T-helper 1 cell treated with Interleukin-12 subunit alpha and Interleukin-12 subunit beta and Interleukin-4 antibody, amounts not matched to agents 30 μg/mL and 1 μg/mL, for 36 hours (primary cell): Measurements from ENCODE around the gene IFNAR1.
"Not testable (repeated sequence)": the region's sequence is repeated elsewhere in the genome, so short reads cannot be mapped to it uniquely, and the experiment has no call there.

Experiments
- H3K27ac Mint-ChIP-seq: one replicate; pipeline ENCODE4 v1.8.0; 2021; ENCODE audit warnings: mild to moderate bottlenecking, mixed read lengths
- H3K27me3 Mint-ChIP-seq: one replicate; pipeline ENCODE4 v1.8.0; 2021; ENCODE audit warnings: low read depth, mixed read lengths
- H3K36me3 Mint-ChIP-seq: one replicate; pipeline ENCODE4 v1.8.0; 2021; ENCODE audit warnings: low read depth, mixed read lengths
- H3K4me1 Mint-ChIP-seq: one replicate; pipeline ENCODE4 v1.8.0; 2021; ENCODE audit warnings: low read depth, mixed read lengths
- H3K4me3 Mint-ChIP-seq: one replicate; pipeline ENCODE4 v1.8.0; 2021; ENCODE audit warnings: mild to moderate bottlenecking, moderate library complexity, mixed read lengths
- H3K9me3 Mint-ChIP-seq: one replicate; pipeline ENCODE4 v1.8.0; 2021; ENCODE audit warnings: mixed read lengths

IFNAR1 gene

GRCh38 chr21:33317145-33317544 is 7.6 kb upstream of the IFNAR1 start:
- Mint-ChIP-seq H3K4me3 (no peak overlapping the region), H3K27me3 (peaks cover 30% of the 10 kb centered on the region), H3K36me3 (no peaks in the 10 kb centered on the region), H3K4me1 (no peaks in the 10 kb centered on the region), H3K9me3 (peaks cover 5% of the 10 kb centered on the region), H3K27ac (no peak overlapping the region)

- no peak overlapping the region for H3K4me3 Mint-ChIP-seq
- no peaks in the 10 kb centered on the region for H3K4me1 Mint-ChIP-seq
- no peak overlapping the region for H3K27ac Mint-ChIP-seq
- H3K27me3 Mint-ChIP-seq: peaks cover 30% of the 10 kb centered on the region
- H3K36me3 Mint-ChIP-seq: no peaks in the 10 kb centered on the region
- peaks cover 5% of the 10 kb centered on the region for H3K9me3 Mint-ChIP-seq
Measured at GRCh38 chr21:33317786-33318486, 6.8 kb upstream of the IFNAR1 start.

GRCh38 chr21:33321005-33321404 is 3.8 kb upstream of the IFNAR1 start:
- not testable (repeated sequence) for H3K27ac Mint-ChIP-seq, H3K4me3 Mint-ChIP-seq, H3K9me3 Mint-ChIP-seq, H3K4me1 Mint-ChIP-seq, H3K36me3 Mint-ChIP-seq
- H3K27me3 Mint-ChIP-seq: peaks cover 12% of the 10 kb centered on the region

GRCh38 chr21:33323610-33324009 is 1.2 kb upstream of the IFNAR1 start:
- H3K27ac Mint-ChIP-seq, H3K4me3 Mint-ChIP-seq, H3K36me3 Mint-ChIP-seq, H3K27me3 Mint-ChIP-seq, H3K9me3 Mint-ChIP-seq: not testable (repeated sequence)
- peaks cover 15% of the 10 kb centered on the region for H3K4me1 Mint-ChIP-seq

GRCh38 chr21:33325222-33326067 is 675 bp downstream of the IFNAR1 start:
- no peaks in the 10 kb centered on the region for H3K27me3 Mint-ChIP-seq
- no peak overlapping the region for H3K27ac Mint-ChIP-seq
- no peak overlapping the region for H3K4me3 Mint-ChIP-seq
- peaks cover 20% of the 10 kb centered on the region for H3K4me1 Mint-ChIP-seq
- H3K36me3 Mint-ChIP-seq: peaks cover 11% of the 10 kb centered on the region
- no peaks in the 10 kb centered on the region for H3K9me3 Mint-ChIP-seq

- H3K9me3 Mint-ChIP-seq: peaks cover 3% of the 10 kb centered on the region
Measured at GRCh38 chr21:33327326-33327725, 2.6 kb downstream of the IFNAR1 start.

GRCh38 chr21:33327792-33328433 is 3.1 kb downstream of the IFNAR1 start:
- Mint-ChIP-seq H3K27me3 (no peaks in the 10 kb centered on the region), H3K4me3 (no peak overlapping the region), H3K9me3 (peaks cover 9% of the 10 kb centered on the region), H3K4me1 (peaks cover 38% of the 10 kb centered on the region), H3K27ac (no peak overlapping the region), H3K36me3 (peaks cover 22% of the 10 kb centered on the region)

More at GRCh38 chr21:33327326-33327725, 2.6 kb downstream of the IFNAR1 start:
- Mint-ChIP-seq H3K27me3 (no peaks in the 10 kb centered on the region), H3K4me3 (no peak overlapping the region), H3K27ac (no peak overlapping the region), H3K4me1 (peaks cover 35% of the 10 kb centered on the region), H3K36me3 (peaks cover 16% of the 10 kb centered on the region)

- no peak overlapping the region for H3K27ac Mint-ChIP-seq
Measured at GRCh38 chr21:33330726-33331125, 6.0 kb downstream of the IFNAR1 start.

GRCh38 chr21:33332143-33332542 is 7.4 kb downstream of the IFNAR1 start:
- Mint-ChIP-seq H3K9me3 (peaks cover 21% of the 10 kb centered on the region), H3K27me3 (no peaks in the 10 kb centered on the region), H3K4me3 (peak overlapping the region; percentile 45), H3K27ac (peak overlapping the region; percentile 23), H3K36me3 (peaks cover 38% of the 10 kb centered on the region), H3K4me1 (peaks cover 43% of the 10 kb centered on the region)

More at GRCh38 chr21:33330726-33331125, 6.0 kb downstream of the IFNAR1 start:
- H3K4me3 Mint-ChIP-seq: no peak overlapping the region
- peaks cover 48% of the 10 kb centered on the region for H3K4me1 Mint-ChIP-seq
- H3K27me3 Mint-ChIP-seq: no peaks in the 10 kb centered on the region
- peaks cover 39% of the 10 kb centered on the region for H3K36me3 Mint-ChIP-seq
- peaks cover 21% of the 10 kb centered on the region for H3K9me3 Mint-ChIP-seq

GRCh38 chr21:33334191-33334590 is 9.4 kb downstream of the IFNAR1 start:
- Mint-ChIP-seq H3K4me1 (peaks cover 35% of the 10 kb centered on the region), H3K9me3 (peaks cover 21% of the 10 kb centered on the region), H3K27me3 (no peaks in the 10 kb centered on the region), H3K27ac (no peak overlapping the region), H3K4me3 (no peak overlapping the region), H3K36me3 (peaks cover 37% of the 10 kb centered on the region)

GRCh38 chr21:33334824-33335223 is 10.1 kb downstream of the IFNAR1 start:
- Mint-ChIP-seq H3K4me1 (peaks cover 34% of the 10 kb centered on the region), H3K9me3 (peaks cover 21% of the 10 kb centered on the region), H3K27me3 (no peaks in the 10 kb centered on the region), H3K36me3 (peaks cover 38% of the 10 kb centered on the region), H3K27ac (no peak overlapping the region), H3K4me3 (no peak overlapping the region)

- Mint-ChIP-seq H3K27ac (no peak overlapping the region), H3K4me1 (peaks cover 9% of the 10 kb centered on the region), H3K27me3 (no peaks in the 10 kb centered on the region), H3K4me3 (no peak overlapping the region), H3K9me3 (peaks cover 2% of the 10 kb centered on the region), H3K36me3 (peaks cover 35% of the 10 kb centered on the region)
Measured at GRCh38 chr21:33339135-33339534, 14.4 kb downstream of the IFNAR1 start.

GRCh38 chr21:33339918-33340317 is 15.1 kb downstream of the IFNAR1 start:
- H3K36me3 Mint-ChIP-seq: peaks cover 28% of the 10 kb centered on the region

GRCh38 chr21:33345751-33346238 is 21.0 kb downstream of the IFNAR1 start:
- H3K4me3 Mint-ChIP-seq: no peak overlapping the region
- no peaks in the 10 kb centered on the region for H3K9me3 Mint-ChIP-seq
- H3K27me3 Mint-ChIP-seq: no peaks in the 10 kb centered on the region
- no peak overlapping the region for H3K27ac Mint-ChIP-seq
- H3K36me3 Mint-ChIP-seq: peaks cover 44% of the 10 kb centered on the region
- H3K4me1 Mint-ChIP-seq: peaks cover 3% of the 10 kb centered on the region

More at GRCh38 chr21:33339918-33340317, 15.1 kb downstream of the IFNAR1 start:
- peaks cover 6% of the 10 kb centered on the region for H3K4me1 Mint-ChIP-seq
- no peaks in the 10 kb centered on the region for H3K27me3 Mint-ChIP-seq
- no peak overlapping the region for H3K27ac Mint-ChIP-seq
- H3K4me3 Mint-ChIP-seq: no peak overlapping the region
- no peaks in the 10 kb centered on the region for H3K9me3 Mint-ChIP-seq
